ENCODE data around the gene HMCES.

Gene HMCES

GRCh38 chr3:129324855-129325254 lies 46.2 kb downstream of the HMCES start:
- TF ChIP-seq CTCF (IDR thresholded peaks at IDR 0.05; ENCODE audit: extremely low read depth, missing control alignments) = no peak

GRCh38 chr3:129325383-129325782 lies 46.7 kb downstream of the HMCES start:
- TF ChIP-seq CTCF (IDR thresholded peaks at IDR 0.05; ENCODE audit: extremely low read depth, missing control alignments) = no peak
- DNase-seq (ENCODE audit: low spot score) = no peak

More at GRCh38 chr3:129324855-129325254, 46.2 kb downstream of the HMCES start:
- no peak for DNase-seq (ENCODE audit: low spot score)

- no peak for DNase-seq (ENCODE audit: low spot score)
- TF ChIP-seq CTCF (IDR thresholded peaks at IDR 0.05; ENCODE audit: extremely low read depth, missing control alignments) = no peak
These were observed 47.5 kb downstream of the HMCES start for GRCh38 chr3:129326138-129326537.

- no peak for DNase-seq (ENCODE audit: low spot score)
- no peak for TF ChIP-seq CTCF (IDR thresholded peaks at IDR 0.05; ENCODE audit: extremely low read depth, missing control alignments)
These were observed 47.9 kb downstream of the HMCES start for GRCh38 chr3:129326595-129326994.

- TF ChIP-seq CTCF (IDR thresholded peaks at IDR 0.05; ENCODE audit: extremely low read depth, missing control alignments) = no peak
- no peak for DNase-seq (ENCODE audit: low spot score)
These were observed 48.8 kb downstream of the HMCES start for GRCh38 chr3:129327510-129327909.

- TF ChIP-seq CTCF (IDR thresholded peaks at IDR 0.05; ENCODE audit: extremely low read depth, missing control alignments) = no peak
- no peak for DNase-seq (ENCODE audit: low spot score)
These were observed 51.2 kb downstream of the HMCES start for GRCh38 chr3:129329858-129330257.

GRCh38 chr3:129330409-129330808 lies 51.7 kb downstream of the HMCES start:
- no peak for DNase-seq (ENCODE audit: low spot score)
- TF ChIP-seq CTCF (IDR thresholded peaks at IDR 0.05; ENCODE audit: extremely low read depth, missing control alignments) = no peak
